Measurements from ENCODE around the gene N4BP2. TPM values are rescaled to one million over a fixed set of nuclear protein-coding genes. Genes with fewer than 3 reads are reported as not detected.

Gene N4BP2
- total and polyA plus RNA-seq, 2 of the 8 experiments (the other 6 are each of a cell fraction or from before 2014, with no cell fraction given) = 4.4 to 44.7 TPM

DNA sequence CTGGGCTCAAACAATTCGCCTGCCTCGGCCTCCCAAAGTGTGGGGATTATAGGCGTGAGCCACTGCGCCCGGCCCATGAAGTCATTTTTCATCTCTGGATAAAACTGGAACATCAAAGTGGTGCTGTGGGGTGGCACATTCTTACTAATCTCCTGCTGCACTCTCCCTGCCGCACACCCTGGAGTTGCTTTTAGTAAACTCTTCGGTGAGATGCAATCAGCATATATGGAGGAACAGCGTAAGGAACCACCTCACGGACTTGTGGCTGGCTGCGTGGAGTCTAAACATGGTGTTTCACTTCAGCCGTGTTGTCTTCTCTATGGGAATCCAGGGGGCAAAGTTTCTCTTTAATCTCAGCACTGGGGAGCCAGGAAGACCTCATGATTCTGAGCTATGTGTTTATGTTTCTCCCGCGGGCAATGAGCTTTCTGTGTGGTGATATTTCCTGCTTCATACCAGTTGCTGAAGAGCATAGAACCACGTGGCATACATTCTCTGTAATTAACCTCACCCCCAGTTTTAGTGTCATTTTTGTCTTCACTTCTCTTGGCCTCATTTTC, 138.0 kb downstream of the N4BP2 start:
- DNase-seq (ENCODE audit: low read depth in 1 of 2, low spot score in 2 of 2) (no peak), FAIRE-seq (no peak)
- Histone ChIP-seq H3K27ac (ENCODE audit: low read depth, low read length) (no peak overlapping the region), H3K18ac (ENCODE audit: extremely low read depth, low read length) (peak overlapping the region; percentile 26; the same call in 1 of the 2 replicates), H3K9ac (replicated peaks in 1 of 4; ENCODE audit: extremely low read depth in 1 of 4, low read depth in 3 of 4, low read length in 3 of 4) (no peak overlapping the region), H3K4me3 (ENCODE audit: extremely low read depth in 1 of 4, insufficient read depth in 2 of 4, low read depth in 3 of 4, low read length in 4 of 4) (no peak overlapping the region), H3K4me1 (replicated peaks in 1 of 4; ENCODE audit: control insufficient read depth in 3 of 4, insufficient read depth in 4 of 4, low read length in 3 of 4) (peaks cover 8 to 32% (median 20%) of the 10 kb centered on the region in 4 experiments), H3K36me3 (ENCODE audit: control insufficient read depth in 2 of 4, insufficient read depth in 4 of 4, low read length in 3 of 4) (no peaks in the 10 kb centered on the region), H4K5ac (ENCODE audit: insufficient read length, low read depth, low read length) (no peak overlapping the region), H3K23me2 (ENCODE audit: low read depth, low read length) (no peaks in the 10 kb centered on the region), H2BK5ac (ENCODE audit: low read depth, low read length) (no peak overlapping the region), H4K8ac (ENCODE audit: extremely low read depth, insufficient read depth, low read length) (no peak overlapping the region), H3K23ac (ENCODE audit: insufficient read length) (no peak overlapping the region), H3K14ac (ENCODE audit: insufficient read length) (no peak overlapping the region), H2BK20ac (ENCODE audit: low read length) (no peak overlapping the region), H2AFZ (ENCODE audit: low read length) (peak overlapping the region; percentile 74; the same call in 1 of the 2 replicates), H3K79me1 (ENCODE audit: low read depth, low read length) (no peaks in the 10 kb centered on the region), H4K20me1 (replicated peaks in 1 of 2; ENCODE audit: control insufficient read depth in 1 of 2, insufficient read depth in 2 of 2, low read length in 2 of 2) (no peaks in the 10 kb centered on the region), H3K4ac (replicated peaks; ENCODE audit: insufficient read length, low read depth, low read length) (no peak overlapping the region), H3K4me2 (ENCODE audit: insufficient read depth in 1 of 2, low read depth in 2 of 2, low read length in 2 of 2) (no peak overlapping the region), H2BK12ac (ENCODE audit: low read depth, low read length) (no peak overlapping the region), H3K56ac (replicated peaks; ENCODE audit: insufficient read length, low read depth, low read length) (no peak overlapping the region), H3K27me3 (replicated peaks in 1 of 4; ENCODE audit: control insufficient read depth in 3 of 4, extremely low read depth in 1 of 4, insufficient read depth in 3 of 4, low read length in 3 of 4) (no peaks in the 10 kb centered on the region), H2BK120ac (replicated peaks; ENCODE audit: low read depth, low read length) (no peak overlapping the region), H2BK15ac (ENCODE audit: low read length) (no peak overlapping the region), H4K91ac (replicated peaks; ENCODE audit: insufficient read length, low read length) (no peak overlapping the region), H2AK5ac (ENCODE audit: low read depth, low read length) (no peak overlapping the region), H3K9me3 (ENCODE audit: insufficient read depth in 2 of 2, low read depth in 1 of 2, low read length in 1 of 2) (no peaks in the 10 kb centered on the region), H3K79me2 (ENCODE audit: control insufficient read depth in 1 of 2, insufficient read depth in 2 of 2, low read length in 2 of 2) (peaks cover 0 to 9% of the 10 kb centered on the region in 2 experiments; a peak in 1 of 4 replicates)
- POLR2A ChIA-PET (ENCODE audit: partially characterized antibody) = no interaction called here
- TF ChIP-seq RBBP5 (IDR thresholded peaks at IDR 0.05; ENCODE audit: borderline replicate concordance, low read depth, low read length) (no peak), RNF2 (IDR thresholded peaks at IDR 0.05; ENCODE audit: borderline replicate concordance, low read depth, low read length, missing control alignments, poor library complexity, severe bottlenecking) (no peak)
- TF ChIP-seq, protein P1, sequence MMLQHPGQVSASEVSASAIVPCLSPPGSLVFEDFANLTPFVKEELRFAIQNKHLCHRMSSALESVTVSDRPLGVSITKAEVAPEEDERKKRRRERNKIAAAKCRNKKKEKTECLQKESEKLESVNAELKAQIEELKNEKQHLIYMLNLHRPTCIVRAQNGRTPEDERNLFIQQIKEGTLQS (IDR thresholded peaks at IDR 0.05; ENCODE audit: insufficient read depth, low read depth, low read length) = no peak
- CTCF ChIA-PET (ENCODE audit: partially characterized antibody) = interaction anchor here (0.6 to 1.2 kb wide), 2 partner anchors 37 to 51 kb away, joined by 3 read pairs; no protein-coding TSS in a partner anchor
- WGBS, 2 experiments (ENCODE audit: extremely low coverage in 1 of 2, insufficient coverage in 1 of 2, insufficient read length in 1 of 2, insufficient replicate concordance in 2 of 2, low coverage in 1 of 2, low lambda C conversion rate in 2 of 2, missing lambda C conversion rate in 1 of 2) = 87% methylated on average over 14 of the region's 14 CpGs; no CpG with 5 or more reads in 1 of the 2 experiments
